Astrocyte of the cerebellum (primary cell): ENCODE results near the gene LRCH2.

Experiments
- DNase-seq: peaks from one replicate; pipeline ENCODE4 v3.0.0-alpha.2; 2011; ENCODE audit warnings: low read depth
- H3K4me3 ChIP-seq: 2 replicates; pipeline ENCODE4 v1.5.1; 2011; ENCODE audit warnings: mild to moderate bottlenecking, low read depth, low read length, moderate library complexity
- in situ Hi-C: cut with HindIII; loops from 2 replicates; pipeline ENCODE4 v1.10.0; 2017; ENCODE audit warnings: low sequenced_read_pairs
- TF ChIP-seq, protein P1 (sequence below): IDR thresholded peaks from 2 replicates; pipeline ENCODE4 v1.5.1; 2012; ENCODE audit warnings: low read length, low read depth, moderate library complexity, mild to moderate bottlenecking; ENCODE audit errors: missing control alignments

Gene LRCH2

DNA sequence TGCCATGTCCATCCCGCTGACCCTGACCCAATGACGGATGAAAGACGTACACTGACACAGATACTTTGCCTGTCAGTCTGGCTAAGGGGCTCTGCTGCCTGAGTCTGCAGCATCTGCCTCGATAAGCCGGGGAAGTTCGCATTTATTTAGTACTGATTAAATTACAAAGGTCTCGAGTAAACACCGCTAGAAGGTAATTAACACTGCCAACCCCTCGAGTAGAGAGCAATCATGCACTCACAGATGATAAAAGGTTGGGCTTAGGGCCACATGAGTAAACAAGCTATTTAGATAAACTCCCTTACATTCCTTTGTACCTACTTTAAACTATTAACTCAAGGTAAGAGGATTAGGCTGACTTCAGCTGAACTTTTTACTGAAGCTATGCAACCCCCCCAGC lies 60.7 kb downstream of the LRCH2 start:
- no peak for DNase-seq
- in situ Hi-C loops: no loop called here
- H3K4me3 ChIP-seq: no peak overlapping the region
- TF ChIP-seq, protein P1, sequence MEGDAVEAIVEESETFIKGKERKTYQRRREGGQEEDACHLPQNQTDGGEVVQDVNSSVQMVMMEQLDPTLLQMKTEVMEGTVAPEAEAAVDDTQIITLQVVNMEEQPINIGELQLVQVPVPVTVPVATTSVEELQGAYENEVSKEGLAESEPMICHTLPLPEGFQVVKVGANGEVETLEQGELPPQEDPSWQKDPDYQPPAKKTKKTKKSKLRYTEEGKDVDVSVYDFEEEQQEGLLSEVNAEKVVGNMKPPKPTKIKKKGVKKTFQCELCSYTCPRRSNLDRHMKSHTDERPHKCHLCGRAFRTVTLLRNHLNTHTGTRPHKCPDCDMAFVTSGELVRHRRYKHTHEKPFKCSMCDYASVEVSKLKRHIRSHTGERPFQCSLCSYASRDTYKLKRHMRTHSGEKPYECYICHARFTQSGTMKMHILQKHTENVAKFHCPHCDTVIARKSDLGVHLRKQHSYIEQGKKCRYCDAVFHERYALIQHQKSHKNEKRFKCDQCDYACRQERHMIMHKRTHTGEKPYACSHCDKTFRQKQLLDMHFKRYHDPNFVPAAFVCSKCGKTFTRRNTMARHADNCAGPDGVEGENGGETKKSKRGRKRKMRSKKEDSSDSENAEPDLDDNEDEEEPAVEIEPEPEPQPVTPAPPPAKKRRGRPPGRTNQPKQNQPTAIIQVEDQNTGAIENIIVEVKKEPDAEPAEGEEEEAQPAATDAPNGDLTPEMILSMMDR: no peak

DNA sequence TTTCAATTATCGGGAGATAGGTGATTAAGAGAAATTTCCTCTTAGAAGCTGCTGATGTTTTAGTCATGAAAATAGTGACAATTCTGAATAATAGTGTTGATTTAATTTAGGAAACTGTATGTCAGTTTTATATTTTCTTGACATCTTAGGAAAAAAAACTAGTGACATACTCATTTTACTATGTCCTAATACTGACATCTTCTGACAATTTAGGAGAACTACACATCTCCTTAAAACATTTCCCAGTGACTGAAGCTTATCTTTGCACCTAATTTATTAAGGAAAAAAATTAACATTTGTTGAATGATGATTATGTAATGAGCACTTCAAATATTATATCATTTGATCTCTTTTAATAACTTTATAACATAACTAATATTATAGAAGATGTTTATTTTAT lies 86.7 kb downstream of the LRCH2 start:
- no peak overlapping the region for H3K4me3 ChIP-seq
- in situ Hi-C loops: no loop called here
- DNase-seq: no peak
- TF ChIP-seq, protein P1: peak; percentile 19

DNA sequence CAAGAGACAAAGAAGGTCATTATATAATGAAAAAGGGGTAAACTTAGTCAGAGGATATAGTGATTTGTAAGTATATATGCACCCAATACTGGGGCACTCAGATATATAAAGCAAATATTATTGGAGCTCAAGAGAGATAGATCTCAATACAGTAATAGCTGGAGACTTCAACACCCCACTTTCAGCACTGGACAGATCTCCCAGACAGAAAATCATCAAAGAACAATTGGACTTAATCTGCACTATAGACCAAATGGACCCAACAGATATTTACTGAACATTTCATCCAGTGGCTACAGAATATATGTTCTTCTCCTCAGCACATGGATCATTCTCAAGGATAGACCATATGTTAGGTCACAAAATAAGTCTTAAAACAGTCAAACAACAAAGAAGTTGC lies 91.8 kb downstream of the LRCH2 start:
- no peak for DNase-seq
- in situ Hi-C loops: no loop called here
- TF ChIP-seq, protein P1: no peak
- no peak overlapping the region for H3K4me3 ChIP-seq

DNA sequence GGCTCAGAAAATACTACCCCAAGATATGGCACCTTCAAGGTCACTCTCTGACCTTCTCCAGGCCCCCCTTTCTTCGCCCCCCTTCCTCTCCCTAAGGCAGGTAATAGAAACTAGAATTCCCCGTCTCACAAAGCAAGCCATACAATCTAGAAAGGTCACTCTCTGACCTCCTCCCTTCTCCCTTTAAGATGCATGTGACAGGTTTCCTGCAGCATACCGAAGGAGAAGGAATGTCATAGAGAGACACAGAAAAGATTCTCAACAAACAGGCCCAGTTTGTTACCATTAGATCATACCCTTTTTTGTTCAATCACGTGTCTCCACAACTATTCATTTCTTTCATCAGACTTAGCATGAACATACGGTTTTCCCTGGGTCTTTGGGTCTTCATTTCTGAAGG lies 95.9 kb downstream of the LRCH2 start:
- TF ChIP-seq, protein P1: no peak
- DNase-seq: no peak
- no peak overlapping the region for H3K4me3 ChIP-seq
- in situ Hi-C loops: no loop called here

DNA sequence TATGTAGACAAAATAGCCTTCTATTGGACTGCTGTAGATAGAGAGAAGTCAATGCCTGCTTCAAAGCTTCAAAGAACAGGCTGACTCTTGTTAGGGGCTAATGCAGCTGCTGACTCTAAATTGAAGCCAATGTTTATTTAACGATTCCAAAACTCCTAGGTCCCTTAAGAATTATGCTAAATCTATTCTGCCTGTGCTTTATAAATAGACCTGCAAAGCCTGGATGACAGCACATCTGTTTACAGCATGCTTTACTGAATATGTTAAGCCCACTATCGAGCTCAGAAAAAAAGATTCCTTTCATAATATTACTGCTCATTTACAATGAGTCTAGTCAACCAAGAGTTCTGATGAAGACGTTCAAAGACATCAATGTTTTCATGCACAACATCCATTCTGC lies 99.5 kb downstream of the LRCH2 start:
- no peak overlapping the region for H3K4me3 ChIP-seq
- in situ Hi-C loops: no loop called here
- TF ChIP-seq, protein P1: no peak
- DNase-seq: no peak

DNA sequence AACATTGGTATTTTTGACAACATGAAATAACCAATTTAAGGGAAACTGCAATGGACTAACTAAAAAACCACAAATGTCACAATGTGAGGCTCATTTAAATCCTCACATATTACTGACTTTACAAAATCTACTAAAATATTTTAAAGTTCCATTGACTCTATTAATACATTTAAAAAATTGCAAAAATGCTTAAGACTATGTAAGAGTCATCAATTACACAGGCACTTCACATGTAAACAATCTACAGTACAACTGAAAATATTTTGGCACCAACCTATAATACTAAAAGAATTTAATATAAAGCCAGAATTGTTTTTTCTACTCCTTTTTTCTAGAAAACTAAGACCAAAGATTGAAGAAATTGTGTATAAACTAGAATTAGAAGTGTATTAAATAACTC lies 121.5 kb downstream of the LRCH2 start:
- in situ Hi-C loops: no loop called here
- H3K4me3 ChIP-seq: no peak overlapping the region
- TF ChIP-seq, protein P1: no peak
- no peak for DNase-seq

DNA sequence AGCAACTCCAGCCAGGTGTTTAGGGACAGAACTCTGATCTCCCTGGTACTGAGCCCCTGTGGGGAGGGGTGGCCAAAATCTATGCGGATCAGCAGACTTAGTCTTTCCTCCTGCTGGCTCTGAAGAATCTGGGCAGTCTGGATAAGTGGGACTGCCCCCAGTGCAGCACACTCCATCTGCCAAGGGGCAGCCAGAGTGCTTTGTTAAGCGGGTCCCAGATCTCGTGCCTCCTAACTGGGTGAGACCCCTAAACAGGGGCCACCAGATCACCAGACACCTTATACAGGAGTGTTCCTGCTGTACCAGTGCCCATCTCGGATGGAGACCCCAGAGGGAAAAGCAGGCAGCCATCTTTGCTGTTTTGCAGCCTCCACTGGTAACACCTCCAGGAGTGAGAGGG lies 135.0 kb downstream of the LRCH2 start:
- TF ChIP-seq, protein P1: no peak
- H3K4me3 ChIP-seq: no peak overlapping the region
- in situ Hi-C loops: no loop called here

More for the DNA sequence above, 135.0 kb downstream of the LRCH2 start:
- no peak for DNase-seq
